Nephron progenitor cell (in vitro differentiated cells): ENCODE results near the gene NRG3.

Source experiments
- DNase-seq: peaks from one replicate; pipeline ENCODE4 v3.0.0; 2021
- H3K27ac Mint-ChIP-seq: 2 replicates; pipeline ENCODE4 v1.8.0; 2021; ENCODE audit warnings: mild to moderate bottlenecking, moderate library complexity, mixed read lengths
- H3K27me3 Mint-ChIP-seq: 2 replicates; pipeline ENCODE4 v1.8.0; 2021; ENCODE audit warnings: mild to moderate bottlenecking, low read depth, mixed read lengths; ENCODE audit not compliant: poor library complexity
- H3K36me3 Mint-ChIP-seq: 2 replicates; pipeline ENCODE4 v1.8.0; 2021; ENCODE audit warnings: low read depth, mixed read lengths
- H3K4me1 Mint-ChIP-seq: 2 replicates; pipeline ENCODE4 v1.8.0; 2021; ENCODE audit warnings: mixed read lengths
- H3K4me3 Mint-ChIP-seq: 2 replicates; pipeline ENCODE4 v1.8.0; 2021; ENCODE audit warnings: mild to moderate bottlenecking, moderate library complexity, mixed read lengths
- H3K9me3 Mint-ChIP-seq: 2 replicates; pipeline ENCODE4 v1.8.0; 2021; ENCODE audit warnings: mild to moderate bottlenecking, moderate library complexity, mixed read lengths
- CTCF ChIP-seq: fragments of 200-600 bp; sonication (generic); IDR thresholded peaks from 2 replicates; pipeline ENCODE4 v1.5.0; 2021; ENCODE audit warnings: antibody characterized with exemption

The NRG3 gene

DNA sequence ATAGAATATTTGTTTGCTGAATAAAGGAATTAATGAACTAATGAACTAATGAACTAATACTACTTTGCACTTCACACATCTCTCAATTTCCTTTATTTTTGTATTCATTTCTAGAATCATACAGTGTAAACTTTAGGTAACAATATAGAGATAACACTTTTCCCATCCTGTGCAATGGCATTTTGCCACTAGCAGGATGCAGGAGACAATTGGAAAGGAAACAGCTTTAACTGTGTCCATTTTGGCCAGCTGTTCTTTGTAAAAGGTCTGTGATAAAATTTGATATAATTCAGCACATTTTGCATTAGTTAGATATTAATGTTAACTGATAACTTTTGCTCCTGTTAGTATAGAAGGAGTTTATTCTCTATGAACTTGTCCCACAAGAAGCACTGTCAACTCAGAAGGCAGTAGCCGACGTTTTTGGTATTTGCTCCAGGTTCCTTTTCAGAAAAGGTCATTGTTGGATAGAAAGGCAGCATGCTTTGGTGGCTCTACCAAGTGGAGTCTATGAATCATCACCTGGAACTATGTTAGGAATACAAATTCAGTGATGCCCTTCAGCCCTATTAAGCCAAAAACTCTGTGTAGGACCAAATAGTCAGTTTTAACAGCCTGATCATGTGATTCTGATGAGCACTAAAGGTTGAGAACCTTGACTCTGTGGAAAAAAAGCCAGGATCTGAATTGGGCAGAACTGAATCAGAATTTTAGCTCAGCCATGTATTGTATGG lies 86.6 kb downstream of the NRG3 start:
- no peaks in the 10 kb centered on the region for H3K4me1 Mint-ChIP-seq
- no peak for TF ChIP-seq CTCF
- no peak overlapping the region for H3K27ac Mint-ChIP-seq
- H3K9me3 Mint-ChIP-seq = no peaks in the 10 kb centered on the region
- H3K27me3 Mint-ChIP-seq = no peaks in the 10 kb centered on the region
- H3K4me3 Mint-ChIP-seq = no peak overlapping the region
- H3K36me3 Mint-ChIP-seq = no peaks in the 10 kb centered on the region
- DNase-seq = no peak

DNA sequence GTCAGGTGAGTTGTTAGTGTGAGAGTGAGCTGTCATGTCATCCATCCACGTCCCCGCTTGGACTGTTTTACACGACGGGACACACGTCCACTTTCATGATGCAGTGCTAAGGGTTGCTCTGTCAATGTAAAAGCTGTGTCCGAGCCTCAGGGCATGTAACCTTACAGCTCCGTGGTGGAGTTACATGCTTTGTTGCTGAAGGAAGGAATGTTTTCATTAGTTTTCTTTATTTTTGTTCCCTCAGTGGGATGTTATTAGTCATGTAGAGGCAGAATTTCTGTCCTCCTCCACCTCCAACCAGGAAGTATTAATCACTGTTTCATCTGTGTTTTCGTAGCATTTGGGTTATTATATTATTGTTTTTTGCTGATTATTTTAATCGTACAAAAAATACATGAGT lies 88.6 kb downstream of the NRG3 start:
- no peaks in the 10 kb centered on the region for H3K4me1 Mint-ChIP-seq
- no peak for TF ChIP-seq CTCF
- H3K36me3 Mint-ChIP-seq = no peaks in the 10 kb centered on the region
- H3K4me3 Mint-ChIP-seq = no peak overlapping the region
- no peaks in the 10 kb centered on the region for H3K27me3 Mint-ChIP-seq
- H3K9me3 Mint-ChIP-seq = no peaks in the 10 kb centered on the region
- no peak overlapping the region for H3K27ac Mint-ChIP-seq
- no peak for DNase-seq

DNA sequence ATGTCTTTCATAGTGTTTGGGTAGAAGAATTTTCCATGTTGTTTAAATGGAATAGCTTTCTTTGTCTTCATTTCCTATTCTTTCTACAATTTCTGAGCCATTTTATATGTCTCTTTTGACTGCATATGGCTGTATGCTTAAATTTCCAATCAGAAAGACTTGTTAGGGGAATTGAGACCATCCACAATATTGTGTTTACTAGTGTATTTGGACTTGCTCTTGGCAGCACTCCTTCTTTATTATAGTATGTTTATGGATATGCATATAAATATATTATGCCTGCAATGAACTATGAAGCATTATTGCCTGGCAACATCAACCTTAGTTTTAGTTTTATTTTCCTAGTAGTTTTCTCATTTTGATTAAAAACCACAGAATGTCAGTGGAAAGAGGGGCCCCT lies 92.7 kb downstream of the NRG3 start:
- H3K4me1 Mint-ChIP-seq = no peaks in the 10 kb centered on the region
- no peak overlapping the region for H3K4me3 Mint-ChIP-seq
- no peak for DNase-seq
- no peaks in the 10 kb centered on the region for H3K36me3 Mint-ChIP-seq
- no peak overlapping the region for H3K27ac Mint-ChIP-seq
- TF ChIP-seq CTCF = no peak
- peaks cover 7% of the 10 kb centered on the region for H3K9me3 Mint-ChIP-seq
- no peaks in the 10 kb centered on the region for H3K27me3 Mint-ChIP-seq

DNA sequence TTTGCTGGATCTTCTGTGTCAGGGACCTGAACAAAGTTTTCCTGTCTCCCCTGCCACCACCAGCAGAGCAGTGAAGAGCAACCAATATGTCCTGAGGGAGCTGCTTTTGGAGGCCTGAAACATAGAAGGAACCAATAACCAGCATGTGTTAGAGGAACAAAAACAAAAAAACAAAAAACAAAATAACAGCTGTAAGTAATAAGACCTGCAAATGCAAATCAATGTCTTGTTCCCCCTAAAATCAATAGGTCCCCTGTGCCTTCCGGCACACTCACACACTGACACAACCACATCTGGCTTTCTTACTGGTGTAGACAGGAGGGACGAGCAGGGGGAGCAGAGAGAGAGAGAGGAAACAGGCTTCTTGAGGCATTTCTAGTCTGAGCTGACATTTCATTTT lies 94.1 kb downstream of the NRG3 start:
- Mint-ChIP-seq H3K27me3 (no peaks in the 10 kb centered on the region), H3K4me1 (no peaks in the 10 kb centered on the region), H3K4me3 (no peak overlapping the region), H3K9me3 (peaks cover 7% of the 10 kb centered on the region), H3K36me3 (no peaks in the 10 kb centered on the region), H3K27ac (no peak overlapping the region)
- no peak for TF ChIP-seq CTCF
- no peak for DNase-seq

GRCh38 chr10:81978238-81978637 lies 103.2 kb downstream of the NRG3 start:
- H3K27me3 Mint-ChIP-seq = peaks cover 4% of the 10 kb centered on the region
- no peaks in the 10 kb centered on the region for H3K36me3 Mint-ChIP-seq
- H3K4me3 Mint-ChIP-seq = no peak overlapping the region
- no peak overlapping the region for H3K27ac Mint-ChIP-seq
- no peak for TF ChIP-seq CTCF
- DNase-seq = peak; percentile 30
- H3K4me1 Mint-ChIP-seq = no peaks in the 10 kb centered on the region
- H3K9me3 Mint-ChIP-seq = no peaks in the 10 kb centered on the region

DNA sequence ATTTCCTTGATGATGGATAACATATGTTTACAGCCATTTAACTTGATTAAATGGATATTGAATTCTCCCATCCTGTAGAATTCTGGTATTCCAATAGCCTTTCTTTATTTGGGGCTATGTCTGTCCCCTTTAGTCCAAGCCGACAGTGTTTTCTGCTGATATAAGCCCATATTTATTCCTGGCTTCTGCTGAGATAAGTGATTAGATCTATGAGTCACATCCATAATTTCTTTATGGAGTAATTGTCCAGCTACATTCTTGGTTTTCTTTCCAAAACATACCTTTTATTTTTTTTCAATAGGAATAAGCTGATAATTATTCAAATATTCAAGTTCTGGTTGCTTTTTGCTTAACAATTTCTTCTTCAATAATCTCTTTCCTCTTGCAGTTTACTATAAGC lies 106.7 kb downstream of the NRG3 start:
- DNase-seq = no peak
- H3K4me1 Mint-ChIP-seq = no peaks in the 10 kb centered on the region
- H3K36me3 Mint-ChIP-seq = no peaks in the 10 kb centered on the region
- H3K27ac Mint-ChIP-seq = no peak overlapping the region
- peaks cover 4% of the 10 kb centered on the region for H3K27me3 Mint-ChIP-seq
- no peak overlapping the region for H3K4me3 Mint-ChIP-seq
- no peaks in the 10 kb centered on the region for H3K9me3 Mint-ChIP-seq
- no peak for TF ChIP-seq CTCF
